HepG2 (cell line): ENCODE data around the gene MYL11. TPM values are rescaled to one million over a fixed set of nuclear protein-coding genes. Genes with fewer than 3 reads are reported as not detected.

Source experiments
- AHR ChIP-seq: IDR thresholded peaks from 2 replicates; pipeline ENCODE4 v1.6.1; 2018; ENCODE audit warnings: missing genetic modification reagents, missing compliant biosample characterization
- CBFB ChIP-seq: sonication (generic); formaldehyde crosslinking; IDR thresholded peaks from 2 replicates; pipeline ENCODE4 v1.4.0; 2020; ENCODE audit warnings: missing genetic modification reagents
- GABPA ChIP-seq, 2 experiments: IDR thresholded peaks; 2 replicates each; pipeline ENCODE4 v1.6.1; 2011 to 2016; ENCODE audit warnings: low read depth in 2 of 2, low read length in 1 of 2, missing biosample characterization in 1 of 2, missing genetic modification characterization in 1 of 2
- HDAC2 ChIP-seq: sonication (generic); formaldehyde crosslinking; IDR thresholded peaks from 2 replicates; pipeline ENCODE4 v1.4.0; 2020; ENCODE audit warnings: missing genetic modification reagents
- HDAC6 ChIP-seq: fragments of 200-600 bp; sonication (generic); IDR thresholded peaks from 2 replicates; pipeline ENCODE4 v1.7.0; 2017; ENCODE audit warnings: mild to moderate bottlenecking, antibody characterized with exemption, low read length, low read depth
- KAT8 ChIP-seq: IDR thresholded peaks from 2 replicates; pipeline ENCODE4 v1.6.1; 2016; ENCODE audit warnings: missing genetic modification reagents, missing compliant biosample characterization
- LCORL ChIP-seq, 2 experiments: fragments of 450-650 bp in 1 of 2; sonication (generic) in 1 of 2; formaldehyde crosslinking in 1 of 2; IDR thresholded peaks; 2 replicates each; pipeline versions ENCODE4 v1.5.0 to v1.6.1; 2017 to 2020; ENCODE audit warnings: antibody characterized with exemption in 1 of 2, missing genetic modification reagents in 1 of 2
- NRL ChIP-seq: sonication (generic); formaldehyde crosslinking; IDR thresholded peaks from 2 replicates; pipeline ENCODE4 v1.5.0; 2020; ENCODE audit warnings: missing genetic modification reagents, mild to moderate bottlenecking, moderate library complexity, borderline replicate concordance
- RBM39 ChIP-seq: fragments of 200-400 bp; formaldehyde crosslinking; IDR thresholded peaks from one replicate; pipeline ENCODE4 v1.6.1; 2018; ENCODE audit warnings: antibody characterized with exemption, mild to moderate bottlenecking, low read depth, low read length; ENCODE audit not compliant: poor library complexity, severe bottlenecking
- TARDBP ChIP-seq: sonication (generic); formaldehyde crosslinking; IDR thresholded peaks from 2 replicates; pipeline ENCODE4 v1.8.0; 2022; ENCODE audit warnings: mild to moderate bottlenecking, missing genetic modification reagents
- XRCC5 ChIP-seq: fragments of 200-400 bp; formaldehyde crosslinking; optimal IDR thresholded peaks from 2 replicates; pipeline ENCODE3; 2017; ENCODE audit warnings: mild to moderate bottlenecking, low read length
- ZBTB7A ChIP-seq: sonication (generic); formaldehyde crosslinking; IDR thresholded peaks from 2 replicates; pipeline ENCODE4 v1.8.0; 2022; ENCODE audit warnings: mild to moderate bottlenecking, missing genetic modification reagents
- ZC3H13 ChIP-seq: sonication (generic); formaldehyde crosslinking; IDR thresholded peaks from 2 replicates; pipeline ENCODE4 v1.8.1; 2023; ENCODE audit warnings: mild to moderate bottlenecking, missing genetic modification reagents, moderate library complexity
- ZFP37 ChIP-seq: sonication (generic); formaldehyde crosslinking; IDR thresholded peaks from 2 replicates; pipeline ENCODE4 v1.4.0; 2020; ENCODE audit warnings: missing genetic modification reagents, borderline replicate concordance
- ZMYM3 ChIP-seq: sonication (generic); formaldehyde crosslinking; IDR thresholded peaks from 2 replicates; pipeline ENCODE4 v1.5.1; 2020; ENCODE audit warnings: mild to moderate bottlenecking, missing genetic modification reagents
- ZMYM4 ChIP-seq: sonication (generic); formaldehyde crosslinking; IDR thresholded peaks from 2 replicates; pipeline ENCODE4 v1.8.1; 2023; ENCODE audit warnings: mild to moderate bottlenecking, missing genetic modification reagents
- ZNF230 ChIP-seq: sonication (generic); formaldehyde crosslinking; IDR thresholded peaks from 2 replicates; pipeline ENCODE4 v1.4.0; 2020; ENCODE audit warnings: mild to moderate bottlenecking, missing genetic modification reagents
- ZNF256 ChIP-seq: sonication (generic); formaldehyde crosslinking; conservative IDR thresholded peaks from 2 replicates; pipeline ENCODE4 v1.4.0; 2020; ENCODE audit warnings: missing genetic modification reagents
- ZNF749 ChIP-seq: sonication (generic); formaldehyde crosslinking; IDR thresholded peaks from 2 replicates; pipeline ENCODE4 v1.8.0; 2022; ENCODE audit warnings: mild to moderate bottlenecking, missing genetic modification reagents, moderate library complexity, borderline replicate concordance
- ZNF775 ChIP-seq: sonication (generic); formaldehyde crosslinking; IDR thresholded peaks from 2 replicates; pipeline ENCODE4 v1.4.0; 2020; ENCODE audit warnings: missing genetic modification reagents, mild to moderate bottlenecking, moderate library complexity, borderline replicate concordance
- ZNF788 ChIP-seq: sonication (generic); formaldehyde crosslinking; IDR thresholded peaks from 2 replicates; pipeline ENCODE4 v1.5.0; 2020; ENCODE audit warnings: mild to moderate bottlenecking, missing genetic modification reagents, borderline replicate concordance
- polyA plus RNA-seq, 8 experiments: library from polyadenylated mRNA; depleted of rRNA in 3 of 8; stranded (reverse) in 7 of 8; unstranded in 1 of 8; fragments of >200 nt; fragmentation: Illumina TruSeq in 4 of 8; extraction: Trizol in 4 of 8; gene quantifications; 2 replicates each; pipeline versions ENCODE4 v1.2.1 to v1.2.3, GENCODE V29; 2011 to 2016; ENCODE audit warnings: low read depth in 4 of 8, missing spikeins in 1 of 8, mixed read lengths in 1 of 8; ENCODE audit not compliant: insufficient read depth in 1 of 8
- total RNA-seq, 5 experiments: library from RNA; depleted of rRNA; stranded (reverse); fragments of >200 nt; fragmentation: Illumina TruSeq; extraction: Trizol; gene quantifications; 2 replicates each; pipeline ENCODE4 v1.2.3, GENCODE V29; 2016; ENCODE audit warnings: low read depth in 1 of 5
- TF ChIP-seq, protein P1 (sequence below): sonication (generic); formaldehyde crosslinking; IDR thresholded peaks from 2 replicates; pipeline ENCODE4 v1.5.1; 2020; ENCODE audit warnings: mild to moderate bottlenecking, missing genetic modification reagents
- TF ChIP-seq, protein P2 (sequence below): IDR thresholded peaks from 2 replicates; pipeline ENCODE4 v1.6.1; 2016; ENCODE audit warnings: missing compliant biosample characterization, missing genetic modification reagents, borderline replicate concordance
- TF ChIP-seq, protein P3 (sequence below): sonication (generic); formaldehyde crosslinking; IDR thresholded peaks from 2 replicates; pipeline ENCODE4 v1.8.0; 2023; ENCODE audit warnings: mild to moderate bottlenecking, missing genetic modification reagents

The MYL11 gene
- total and polyA plus RNA-seq, 2 of the 13 experiments (the other 11 are each of a cell fraction or from before 2014, with no cell fraction given), result not detected

DNA sequence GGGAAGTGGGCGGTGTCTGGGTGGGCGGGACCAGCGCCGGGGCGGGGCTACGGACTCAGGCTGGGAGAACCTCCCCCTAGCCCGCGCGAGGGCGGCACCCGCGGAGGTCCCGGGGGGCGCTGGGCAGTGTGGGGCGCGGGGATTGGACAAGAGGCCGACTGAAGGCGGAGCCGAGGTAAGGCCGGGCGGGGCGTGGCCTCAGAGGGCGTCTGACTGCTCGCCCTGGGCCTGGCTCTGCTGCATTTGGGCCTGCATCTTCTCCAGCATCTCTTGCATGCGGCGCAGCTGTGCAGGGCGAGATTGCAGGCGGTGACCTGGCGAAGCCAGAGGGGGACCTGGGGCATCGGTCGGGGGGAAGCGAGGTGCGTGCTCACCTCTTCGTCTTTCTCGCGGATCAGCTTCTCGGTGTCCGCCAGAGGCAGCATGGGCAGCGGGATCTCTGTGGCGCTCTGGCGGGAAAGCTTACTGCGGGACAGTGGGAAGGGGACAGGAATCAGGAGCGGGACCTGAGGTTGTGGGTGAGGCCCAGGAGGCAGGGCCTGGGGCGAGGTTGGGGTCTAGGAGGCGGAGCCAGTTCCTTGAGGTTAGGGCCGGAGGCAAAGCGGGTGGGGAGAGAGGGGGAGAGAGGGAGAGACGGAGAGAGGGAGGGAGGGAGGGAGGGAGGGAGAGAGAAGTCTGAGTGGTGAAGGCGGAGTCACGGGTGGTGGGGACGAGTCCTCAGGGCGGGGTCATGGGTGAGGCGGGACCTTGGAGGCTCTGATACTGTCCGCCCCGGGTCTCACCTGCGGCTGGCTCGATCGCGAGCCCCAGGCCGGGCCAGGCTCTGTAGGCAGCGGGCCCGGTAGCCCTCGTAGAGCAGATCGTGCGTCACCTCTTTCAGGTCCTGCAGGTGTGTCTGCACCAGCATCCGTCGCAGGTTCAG lies 3.9 kb downstream of the MYL11 start (continued):
- TF ChIP-seq RBM39 (peak; percentile 38), XRCC5 (peak; percentile 79), ZFP37 (CRISPR knock-in tag) (no peak), NRL (CRISPR knock-in tag) (peak; percentile 78), ZNF256 (CRISPR knock-in tag) (no peak; the same call in 1 of the 2 replicates), ZBTB7A (CRISPR knock-in tag) (peak; percentile 92), GABPA (IDR thresholded peaks at IDR 0.05; ENCODE audit: low read depth, low read length) (no peak), GABPA (CRISPR knock-in tag; IDR thresholded peaks at IDR 0.05; ENCODE audit: low read depth) (no peak), ZNF775 (CRISPR knock-in tag) (peak; percentile 81; the same call in 1 of the 2 replicates), ZMYM4 (peak; percentile 68; the same call in 1 of the 2 replicates), HDAC2 (peak; percentile 79; the same call in 1 of the 2 replicates), KAT8 (peak; percentile 88), CBFB (peak; percentile 46; the same call in 1 of the 2 replicates), ZC3H13 (CRISPR knock-in tag) (peak; percentile 27; the same call in 1 of the 2 replicates), HDAC6 (no peak), ZNF230 (CRISPR knock-in tag) (peak; percentile 91), TARDBP (CRISPR knock-in tag) (peak; percentile 74), AHR (CRISPR knock-in tag) (peak; percentile 81), ZMYM3 (CRISPR knock-in tag) (peak; percentile 66), ZNF788 (CRISPR knock-in tag) (peak; percentile 12), LCORL (IDR thresholded peaks at IDR 0.05) (no peak), LCORL (CRISPR knock-in tag; IDR thresholded peaks at IDR 0.05) (no peak; the same call in 1 of the 2 replicates), ZNF749 (CRISPR knock-in tag) (peak; percentile 89; the same call in 1 of the 2 replicates)
- TF ChIP-seq, protein P1, sequence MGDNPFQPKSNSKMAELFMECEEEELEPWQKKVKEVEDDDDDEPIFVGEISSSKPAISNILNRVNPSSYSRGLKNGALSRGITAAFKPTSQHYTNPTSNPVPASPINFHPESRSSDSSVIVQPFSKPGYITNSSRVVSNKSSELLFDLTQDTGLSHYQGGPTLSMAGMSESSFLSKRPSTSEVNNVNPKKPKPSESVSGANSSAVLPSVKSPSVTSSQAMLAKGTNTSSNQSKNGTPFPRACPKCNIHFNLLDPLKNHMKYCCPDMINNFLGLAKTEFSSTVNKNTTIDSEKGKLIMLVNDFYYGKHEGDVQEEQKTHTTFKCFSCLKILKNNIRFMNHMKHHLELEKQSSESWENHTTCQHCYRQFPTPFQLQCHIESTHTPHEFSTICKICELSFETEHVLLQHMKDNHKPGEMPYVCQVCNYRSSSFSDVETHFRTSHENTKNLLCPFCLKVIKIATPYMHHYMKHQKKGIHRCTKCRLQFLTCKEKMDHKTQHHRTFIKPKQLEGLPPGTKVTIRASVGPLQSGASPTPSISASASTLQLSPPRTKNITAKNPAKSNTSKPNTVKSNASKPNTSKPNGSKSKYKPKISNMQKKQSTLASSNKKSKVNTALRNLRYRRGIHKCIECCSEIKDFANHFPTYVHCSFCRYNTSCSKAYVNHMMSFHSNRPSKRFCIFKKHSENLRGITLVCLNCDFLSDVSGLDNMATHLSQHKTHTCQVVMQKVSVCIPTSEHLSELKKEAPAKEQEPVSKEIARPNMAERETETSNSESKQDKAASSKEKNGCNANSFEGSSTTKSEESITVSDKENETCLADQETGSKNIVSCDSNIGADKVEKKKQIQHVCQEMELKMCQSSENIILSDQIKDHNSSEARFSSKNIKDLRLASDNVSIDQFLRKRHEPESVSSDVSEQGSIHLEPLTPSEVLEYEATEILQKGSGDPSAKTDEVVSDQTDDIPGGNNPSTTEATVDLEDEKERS (CRISPR knock-in tag), result peak; percentile 79; the same call in 1 of the 2 replicates
- TF ChIP-seq, protein P2, sequence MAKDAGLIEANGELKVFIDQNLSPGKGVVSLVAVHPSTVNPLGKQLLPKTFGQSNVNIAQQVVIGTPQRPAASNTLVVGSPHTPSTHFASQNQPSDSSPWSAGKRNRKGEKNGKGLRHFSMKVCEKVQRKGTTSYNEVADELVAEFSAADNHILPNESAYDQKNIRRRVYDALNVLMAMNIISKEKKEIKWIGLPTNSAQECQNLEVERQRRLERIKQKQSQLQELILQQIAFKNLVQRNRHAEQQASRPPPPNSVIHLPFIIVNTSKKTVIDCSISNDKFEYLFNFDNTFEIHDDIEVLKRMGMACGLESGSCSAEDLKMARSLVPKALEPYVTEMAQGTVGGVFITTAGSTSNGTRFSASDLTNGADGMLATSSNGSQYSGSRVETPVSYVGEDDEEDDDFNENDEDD (CRISPR knock-in tag), result peak; percentile 84
- TF ChIP-seq, protein P3, sequence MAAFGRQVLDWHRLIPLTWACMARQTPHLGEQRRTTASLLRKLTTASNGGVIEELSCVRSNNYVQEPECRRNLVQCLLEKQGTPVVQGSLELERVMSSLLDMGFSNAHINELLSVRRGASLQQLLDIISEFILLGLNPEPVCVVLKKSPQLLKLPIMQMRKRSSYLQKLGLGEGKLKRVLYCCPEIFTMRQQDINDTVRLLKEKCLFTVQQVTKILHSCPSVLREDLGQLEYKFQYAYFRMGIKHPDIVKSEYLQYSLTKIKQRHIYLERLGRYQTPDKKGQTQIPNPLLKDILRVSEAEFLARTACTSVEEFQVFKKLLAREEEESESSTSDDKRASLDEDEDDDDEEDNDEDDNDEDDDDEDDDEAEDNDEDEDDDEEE (CRISPR knock-in tag), result peak; percentile 81; the same call in 1 of the 2 replicates
